Activated naive CD8-positive, alpha-beta T cell (primary cell): ENCODE results near the gene GOLGA6D.
"Not testable (repeated sequence)": the region's sequence is repeated elsewhere in the genome, so short reads cannot be mapped to it uniquely, and the experiment has no call there.

ENCODE experiments used
- H3K27ac Mint-ChIP-seq: one replicate; pipeline ENCODE4 v1.8.0; 2021; ENCODE audit warnings: mixed read lengths
- H3K27me3 Mint-ChIP-seq: one replicate; pipeline ENCODE4 v1.8.0; 2021; ENCODE audit warnings: mixed read lengths
- H3K36me3 Mint-ChIP-seq: one replicate; pipeline ENCODE4 v1.8.0; 2021; ENCODE audit warnings: mixed read lengths
- H3K4me1 Mint-ChIP-seq: one replicate; pipeline ENCODE4 v1.8.0; 2021; ENCODE audit warnings: low read depth, mixed read lengths
- H3K4me3 Mint-ChIP-seq: one replicate; pipeline ENCODE4 v1.8.0; 2021; ENCODE audit warnings: mild to moderate bottlenecking, mixed read lengths
- H3K9me3 Mint-ChIP-seq: one replicate; pipeline ENCODE4 v1.8.0; 2021; ENCODE audit warnings: low read depth, mixed read lengths

GOLGA6D gene

DNA sequence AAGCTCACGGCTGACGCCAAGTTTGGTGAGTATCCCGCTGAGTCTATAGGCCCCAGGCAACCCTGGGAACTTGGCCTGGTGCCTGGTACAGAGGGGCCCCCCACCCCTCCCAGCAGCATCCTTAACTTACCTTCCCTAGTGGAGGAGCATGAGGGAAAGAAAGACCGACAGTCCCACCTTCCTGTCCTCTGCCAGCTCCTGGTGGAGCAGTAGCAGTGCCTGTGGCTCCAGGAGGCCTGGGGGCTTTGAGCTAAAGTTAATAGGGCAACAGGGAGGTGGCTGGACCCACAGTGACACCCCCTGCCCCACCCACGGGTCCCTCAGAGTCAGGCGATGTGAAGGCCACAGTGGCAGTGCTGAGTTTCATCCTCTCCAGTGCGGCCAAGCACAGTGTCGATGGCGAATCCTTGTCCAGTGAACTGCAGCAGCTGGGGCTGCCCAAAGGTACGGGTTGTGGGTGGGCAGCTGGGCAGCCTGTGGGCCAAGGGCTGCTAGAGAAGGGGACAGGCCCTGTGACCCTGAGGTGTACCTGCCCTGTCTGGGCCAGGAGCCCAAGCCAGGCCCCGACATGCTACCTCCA, 56.1 kb downstream of the GOLGA6D start:
- Mint-ChIP-seq H3K4me1 (peaks cover 19% of the 10 kb centered on the region), H3K4me3 (no peak overlapping the region), H3K36me3 (peaks cover 3% of the 10 kb centered on the region), H3K9me3 (no peaks in the 10 kb centered on the region), H3K27ac (peak overlapping the region; percentile 10), H3K27me3 (no peaks in the 10 kb centered on the region)

DNA sequence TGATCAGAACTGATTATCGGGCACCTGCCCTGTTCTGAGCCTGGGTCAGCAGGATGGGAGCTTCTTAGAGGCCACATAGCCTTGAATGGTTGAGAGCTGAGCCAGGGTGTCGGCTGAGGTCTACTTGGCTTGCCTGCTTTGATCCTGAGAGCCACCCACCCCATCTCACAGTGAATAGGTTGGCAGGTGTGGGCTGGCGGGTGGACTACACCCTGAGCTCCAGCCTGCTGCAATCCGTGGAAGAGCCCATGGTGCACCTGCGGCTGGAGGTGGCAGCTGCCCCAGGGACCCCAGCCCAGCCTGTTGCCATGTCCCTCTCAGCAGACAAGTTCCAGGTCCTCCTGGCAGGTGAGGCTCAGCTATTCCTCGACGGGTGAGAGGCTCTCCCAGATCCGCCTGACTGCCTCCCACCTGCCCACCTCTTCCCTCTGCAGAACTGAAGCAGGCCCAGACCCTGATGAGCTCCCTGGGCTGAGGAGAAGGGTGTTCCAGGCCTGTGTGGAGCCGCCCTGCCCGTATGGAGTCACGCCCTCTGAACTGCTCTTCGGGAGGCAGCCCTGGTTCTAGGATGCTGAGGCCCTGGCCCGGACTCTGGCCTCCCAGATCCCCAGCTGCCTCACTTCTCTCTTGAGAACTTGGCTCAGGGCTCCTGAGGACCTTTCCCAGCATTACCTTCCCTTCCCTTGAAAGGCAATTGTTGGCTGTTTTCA, 57.1 kb downstream of the GOLGA6D start:
- H3K4me1 Mint-ChIP-seq = peaks cover 19% of the 10 kb centered on the region
- H3K27ac Mint-ChIP-seq = no peak overlapping the region
- H3K27me3 Mint-ChIP-seq = no peaks in the 10 kb centered on the region
- H3K36me3 Mint-ChIP-seq = peaks cover 3% of the 10 kb centered on the region
- H3K9me3 Mint-ChIP-seq = no peaks in the 10 kb centered on the region
- no peak overlapping the region for H3K4me3 Mint-ChIP-seq

GRCh38 chr15:75342221-75342620, 59.6 kb downstream of the GOLGA6D start:
- H3K9me3 Mint-ChIP-seq = no peaks in the 10 kb centered on the region
- H3K27me3 Mint-ChIP-seq = no peaks in the 10 kb centered on the region
- peaks cover 3% of the 10 kb centered on the region for H3K36me3 Mint-ChIP-seq
- H3K4me1 Mint-ChIP-seq = peaks cover 10% of the 10 kb centered on the region
- H3K4me3 Mint-ChIP-seq = no peak overlapping the region
- no peak overlapping the region for H3K27ac Mint-ChIP-seq

DNA sequence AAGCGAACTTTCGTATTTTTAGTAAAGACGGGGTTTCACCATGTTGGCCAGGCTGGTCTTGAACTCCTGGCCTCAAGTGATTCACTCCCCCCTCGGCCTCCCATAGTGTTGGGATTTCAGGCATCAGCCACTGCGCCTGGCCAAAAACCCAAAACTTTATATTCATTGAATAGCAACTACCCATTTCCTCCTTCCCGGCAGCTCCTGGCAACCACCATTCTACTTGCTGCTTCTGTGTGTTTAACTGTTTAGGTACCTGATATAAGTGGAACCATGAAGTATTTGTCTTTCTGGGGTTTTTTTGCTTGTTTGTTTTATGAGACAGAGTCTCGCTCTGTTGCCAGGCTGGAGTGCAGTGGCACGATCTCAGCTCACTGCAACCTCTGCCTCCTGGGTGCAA, 61.3 kb downstream of the GOLGA6D start:
- not testable (repeated sequence) for H3K27me3 Mint-ChIP-seq, H3K4me3 Mint-ChIP-seq, H3K27ac Mint-ChIP-seq, H3K9me3 Mint-ChIP-seq, H3K36me3 Mint-ChIP-seq
- peaks cover 12% of the 10 kb centered on the region for H3K4me1 Mint-ChIP-seq
